Measurements from ENCODE around the gene SLC6A2. TPM values are rescaled to one million over a fixed set of nuclear protein-coding genes. Genes with fewer than 3 reads are reported as not detected.

The SLC6A2 gene
- total and polyA plus RNA-seq, 2 experiments from 2014 or later, result 0.35 to 0.39 TPM

DNA sequence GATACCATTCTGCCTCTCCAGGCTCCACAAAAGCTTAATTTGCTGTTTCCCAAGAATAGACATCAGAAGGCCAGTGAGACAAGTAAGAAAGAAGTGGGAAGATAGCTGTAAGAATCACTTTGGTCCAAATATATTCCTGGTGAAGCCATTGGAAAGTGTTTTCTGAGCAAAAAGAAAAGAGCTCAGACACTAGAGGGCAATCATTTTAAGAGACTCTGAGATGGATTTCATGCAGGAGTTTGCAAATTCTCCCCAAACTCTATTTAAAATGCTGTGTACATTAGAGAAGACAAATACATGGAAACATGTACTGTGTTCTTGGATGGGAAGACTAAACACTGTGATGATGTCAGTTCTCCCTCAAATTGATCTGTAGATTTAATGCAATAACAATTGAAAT, 8.0 kb upstream of the SLC6A2 start:
- no peak overlapping the region for H3K27ac Mint-ChIP-seq
- H3K4me1 Mint-ChIP-seq, result no peaks in the 10 kb centered on the region; the same call in 2 of the 3 replicates
- peaks cover 18% of the 10 kb centered on the region for H3K27me3 Mint-ChIP-seq (ENCODE audit: insufficient read depth, low read depth, poor library complexity)
- Histone ChIP-seq H3K4me2 (no peak overlapping the region), H3K9me2 (ENCODE audit: insufficient read depth) (no peaks in the 10 kb centered on the region), H3K36me3 (ENCODE audit: insufficient read depth) (no peaks in the 10 kb centered on the region), H4K20me1 (replicated peaks; ENCODE audit: insufficient read depth) (no peaks in the 10 kb centered on the region), H3K4me3 (no peak overlapping the region), H3K27ac (ENCODE audit: low read depth) (no peak overlapping the region), H3K79me2 (replicated peaks; ENCODE audit: insufficient read depth) (no peaks in the 10 kb centered on the region), H3F3A (replicated peaks; ENCODE audit: low read depth) (no peaks in the 10 kb centered on the region), H3K27me3 (ENCODE audit: insufficient read depth) (peaks cover 4% of the 10 kb centered on the region), H3K4me1 (ENCODE audit: insufficient read depth) (no peaks in the 10 kb centered on the region), H2AFZ (no peak overlapping the region)
- no peak for DNase-seq (ENCODE audit: low spot score)
- peaks cover 4% of the 10 kb centered on the region; the same call in 1 of the 3 replicates for H3K9me3 Mint-ChIP-seq
- no peak overlapping the region for H3K4me3 Mint-ChIP-seq
- H3K36me3 Mint-ChIP-seq (ENCODE audit: low read depth), result no peaks in the 10 kb centered on the region
- no peak for TF ChIP-seq ZNF114 (CRISPR knock-in tag; IDR thresholded peaks at IDR 0.05)
- no peak for TF ChIP-seq NANOG (IDR thresholded peaks at IDR 0.05; ENCODE audit: borderline replicate concordance)
- TF ChIP-seq, protein P1, sequence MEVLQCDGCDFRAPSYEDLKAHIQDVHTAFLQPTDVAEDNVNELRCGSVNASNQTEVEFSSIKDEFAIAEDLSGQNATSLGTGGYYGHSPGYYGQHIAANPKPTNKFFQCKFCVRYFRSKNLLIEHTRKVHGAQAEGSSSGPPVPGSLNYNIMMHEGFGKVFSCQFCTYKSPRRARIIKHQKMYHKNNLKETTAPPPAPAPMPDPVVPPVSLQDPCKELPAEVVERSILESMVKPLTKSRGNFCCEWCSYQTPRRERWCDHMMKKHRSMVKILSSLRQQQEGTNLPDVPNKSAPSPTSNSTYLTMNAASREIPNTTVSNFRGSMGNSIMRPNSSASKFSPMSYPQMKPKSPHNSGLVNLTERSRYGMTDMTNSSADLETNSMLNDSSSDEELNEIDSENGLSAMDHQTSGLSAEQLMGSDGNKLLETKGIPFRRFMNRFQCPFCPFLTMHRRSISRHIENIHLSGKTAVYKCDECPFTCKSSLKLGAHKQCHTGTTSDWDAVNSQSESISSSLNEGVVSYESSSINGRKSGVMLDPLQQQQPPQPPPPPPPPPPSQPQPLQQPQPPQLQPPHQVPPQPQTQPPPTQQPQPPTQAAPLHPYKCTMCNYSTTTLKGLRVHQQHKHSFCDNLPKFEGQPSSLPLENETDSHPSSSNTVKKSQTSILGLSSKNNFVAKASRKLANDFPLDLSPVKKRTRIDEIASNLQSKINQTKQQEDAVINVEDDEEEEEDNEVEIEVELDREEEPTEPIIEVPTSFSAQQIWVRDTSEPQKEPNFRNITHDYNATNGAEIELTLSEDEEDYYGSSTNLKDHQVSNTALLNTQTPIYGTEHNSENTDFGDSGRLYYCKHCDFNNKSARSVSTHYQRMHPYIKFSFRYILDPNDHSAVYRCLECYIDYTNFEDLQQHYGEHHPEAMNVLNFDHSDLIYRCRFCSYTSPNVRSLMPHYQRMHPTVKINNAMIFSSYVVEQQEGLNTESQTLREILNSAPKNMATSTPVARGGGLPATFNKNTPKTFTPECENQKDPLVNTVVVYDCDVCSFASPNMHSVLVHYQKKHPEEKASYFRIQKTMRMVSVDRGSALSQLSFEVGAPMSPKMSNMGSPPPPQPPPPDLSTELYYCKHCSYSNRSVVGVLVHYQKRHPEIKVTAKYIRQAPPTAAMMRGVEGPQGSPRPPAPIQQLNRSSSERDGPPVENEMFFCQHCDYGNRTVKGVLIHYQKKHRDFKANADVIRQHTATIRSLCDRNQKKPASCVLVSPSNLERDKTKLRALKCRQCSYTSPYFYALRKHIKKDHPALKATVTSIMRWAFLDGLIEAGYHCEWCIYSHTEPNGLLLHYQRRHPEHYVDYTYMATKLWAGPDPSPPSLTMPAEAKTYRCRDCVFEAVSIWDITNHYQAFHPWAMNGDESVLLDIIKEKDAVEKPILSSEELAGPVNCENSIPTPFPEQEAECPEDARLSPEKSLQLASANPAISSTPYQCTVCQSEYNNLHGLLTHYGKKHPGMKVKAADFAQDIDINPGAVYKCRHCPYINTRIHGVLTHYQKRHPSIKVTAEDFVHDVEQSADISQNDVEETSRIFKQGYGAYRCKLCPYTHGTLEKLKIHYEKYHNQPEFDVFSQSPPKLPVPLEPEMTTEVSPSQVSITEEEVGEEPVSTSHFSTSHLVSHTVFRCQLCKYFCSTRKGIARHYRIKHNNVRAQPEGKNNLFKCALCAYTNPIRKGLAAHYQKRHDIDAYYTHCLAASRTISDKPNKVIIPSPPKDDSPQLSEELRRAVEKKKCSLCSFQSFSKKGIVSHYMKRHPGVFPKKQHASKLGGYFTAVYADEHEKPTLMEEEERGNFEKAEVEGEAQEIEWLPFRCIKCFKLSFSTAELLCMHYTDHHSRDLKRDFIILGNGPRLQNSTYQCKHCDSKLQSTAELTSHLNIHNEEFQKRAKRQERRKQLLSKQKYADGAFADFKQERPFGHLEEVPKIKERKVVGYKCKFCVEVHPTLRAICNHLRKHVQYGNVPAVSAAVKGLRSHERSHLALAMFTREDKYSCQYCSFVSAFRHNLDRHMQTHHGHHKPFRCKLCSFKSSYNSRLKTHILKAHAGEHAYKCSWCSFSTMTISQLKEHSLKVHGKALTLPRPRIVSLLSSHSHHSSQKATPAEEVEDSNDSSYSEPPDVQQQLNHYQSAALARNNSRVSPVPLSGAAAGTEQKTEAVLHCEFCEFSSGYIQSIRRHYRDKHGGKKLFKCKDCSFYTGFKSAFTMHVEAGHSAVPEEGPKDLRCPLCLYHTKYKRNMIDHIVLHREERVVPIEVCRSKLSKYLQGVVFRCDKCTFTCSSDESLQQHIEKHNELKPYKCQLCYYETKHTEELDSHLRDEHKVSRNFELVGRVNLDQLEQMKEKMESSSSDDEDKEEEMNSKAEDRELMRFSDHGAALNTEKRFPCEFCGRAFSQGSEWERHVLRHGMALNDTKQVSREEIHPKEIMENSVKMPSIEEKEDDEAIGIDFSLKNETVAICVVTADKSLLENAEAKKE (CRISPR knock-in tag; IDR thresholded peaks at IDR 0.05), result no peak
- TF ChIP-seq, protein P2, sequence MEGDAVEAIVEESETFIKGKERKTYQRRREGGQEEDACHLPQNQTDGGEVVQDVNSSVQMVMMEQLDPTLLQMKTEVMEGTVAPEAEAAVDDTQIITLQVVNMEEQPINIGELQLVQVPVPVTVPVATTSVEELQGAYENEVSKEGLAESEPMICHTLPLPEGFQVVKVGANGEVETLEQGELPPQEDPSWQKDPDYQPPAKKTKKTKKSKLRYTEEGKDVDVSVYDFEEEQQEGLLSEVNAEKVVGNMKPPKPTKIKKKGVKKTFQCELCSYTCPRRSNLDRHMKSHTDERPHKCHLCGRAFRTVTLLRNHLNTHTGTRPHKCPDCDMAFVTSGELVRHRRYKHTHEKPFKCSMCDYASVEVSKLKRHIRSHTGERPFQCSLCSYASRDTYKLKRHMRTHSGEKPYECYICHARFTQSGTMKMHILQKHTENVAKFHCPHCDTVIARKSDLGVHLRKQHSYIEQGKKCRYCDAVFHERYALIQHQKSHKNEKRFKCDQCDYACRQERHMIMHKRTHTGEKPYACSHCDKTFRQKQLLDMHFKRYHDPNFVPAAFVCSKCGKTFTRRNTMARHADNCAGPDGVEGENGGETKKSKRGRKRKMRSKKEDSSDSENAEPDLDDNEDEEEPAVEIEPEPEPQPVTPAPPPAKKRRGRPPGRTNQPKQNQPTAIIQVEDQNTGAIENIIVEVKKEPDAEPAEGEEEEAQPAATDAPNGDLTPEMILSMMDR (conservative IDR thresholded peaks at IDR 0.05; ENCODE audit: low read depth in 2 of 2), result 0 out of 4 replicates have a peak, but pooled peaks of 1 of the 2 experiments have one; percentile 4
- TF ChIP-seq, protein P3, sequence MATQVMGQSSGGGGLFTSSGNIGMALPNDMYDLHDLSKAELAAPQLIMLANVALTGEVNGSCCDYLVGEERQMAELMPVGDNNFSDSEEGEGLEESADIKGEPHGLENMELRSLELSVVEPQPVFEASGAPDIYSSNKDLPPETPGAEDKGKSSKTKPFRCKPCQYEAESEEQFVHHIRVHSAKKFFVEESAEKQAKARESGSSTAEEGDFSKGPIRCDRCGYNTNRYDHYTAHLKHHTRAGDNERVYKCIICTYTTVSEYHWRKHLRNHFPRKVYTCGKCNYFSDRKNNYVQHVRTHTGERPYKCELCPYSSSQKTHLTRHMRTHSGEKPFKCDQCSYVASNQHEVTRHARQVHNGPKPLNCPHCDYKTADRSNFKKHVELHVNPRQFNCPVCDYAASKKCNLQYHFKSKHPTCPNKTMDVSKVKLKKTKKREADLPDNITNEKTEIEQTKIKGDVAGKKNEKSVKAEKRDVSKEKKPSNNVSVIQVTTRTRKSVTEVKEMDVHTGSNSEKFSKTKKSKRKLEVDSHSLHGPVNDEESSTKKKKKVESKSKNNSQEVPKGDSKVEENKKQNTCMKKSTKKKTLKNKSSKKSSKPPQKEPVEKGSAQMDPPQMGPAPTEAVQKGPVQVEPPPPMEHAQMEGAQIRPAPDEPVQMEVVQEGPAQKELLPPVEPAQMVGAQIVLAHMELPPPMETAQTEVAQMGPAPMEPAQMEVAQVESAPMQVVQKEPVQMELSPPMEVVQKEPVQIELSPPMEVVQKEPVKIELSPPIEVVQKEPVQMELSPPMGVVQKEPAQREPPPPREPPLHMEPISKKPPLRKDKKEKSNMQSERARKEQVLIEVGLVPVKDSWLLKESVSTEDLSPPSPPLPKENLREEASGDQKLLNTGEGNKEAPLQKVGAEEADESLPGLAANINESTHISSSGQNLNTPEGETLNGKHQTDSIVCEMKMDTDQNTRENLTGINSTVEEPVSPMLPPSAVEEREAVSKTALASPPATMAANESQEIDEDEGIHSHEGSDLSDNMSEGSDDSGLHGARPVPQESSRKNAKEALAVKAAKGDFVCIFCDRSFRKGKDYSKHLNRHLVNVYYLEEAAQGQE (IDR thresholded peaks at IDR 0.05; ENCODE audit: unreplicated experiment), result no peak
- no peak for TF ChIP-seq JUNB (IDR thresholded peaks at IDR 0.05; ENCODE audit: unreplicated experiment)
- TF ChIP-seq EZH2 (IDR thresholded peaks at IDR 0.05; ENCODE audit: low read depth, unreplicated experiment), result no peak
- TF ChIP-seq POLR2AphosphoS5 (IDR thresholded peaks at IDR 0.05; ENCODE audit: low read depth), result no peak
- no peak for ATAC-seq
